Left ventricle myocardium inferior (tissue), 1 donor: ENCODE measurements around the gene ATG9B. TPM values are rescaled to one million over a fixed set of nuclear protein-coding genes. Genes with fewer than 3 reads are reported as not detected.

Source experiments
- DNase-seq: peaks from one replicate; pipeline ENCODE4 v3.0.0-alpha.2; 2020
- H3K27ac ChIP-seq: fragments of 200-600 bp; replicated peaks from 2 replicates; pipeline ENCODE4 v1.8.0; 2021
- H3K27me3 ChIP-seq: fragments of 200-600 bp; 2 replicates; pipeline ENCODE4 v1.8.0; 2021; ENCODE audit warnings: low read depth
- H3K36me3 ChIP-seq: fragments of 200-600 bp; 2 replicates; pipeline ENCODE4 v1.8.0; 2021
- H3K4me1 ChIP-seq: fragments of 200-600 bp; 2 replicates; pipeline ENCODE4 v1.8.0; 2021
- H3K4me3 ChIP-seq: fragments of 200-600 bp; 2 replicates; pipeline ENCODE4 v1.8.0; 2021; ENCODE audit warnings: mild to moderate bottlenecking, moderate library complexity
- H3K9me3 ChIP-seq: fragments of 200-600 bp; replicated peaks from 2 replicates; pipeline ENCODE4 v1.8.0; 2021
- intact Hi-C: fragments of 100-400 bp; cut with micrococcal nuclease; formaldehyde crosslinking; loops from one replicate; pipeline ENCODE4 v1.11.0; 2022
- total RNA-seq: library from RNA; stranded (reverse); fragmentation: NEBNext Ultra II Directional; extraction: Animal tissue kit (Norgen Biotek cat#: 25700); gene quantifications from one replicate; pipeline ENCODE4 v1.2.1, GENCODE V29; 2021
- TF ChIP-seq, protein P1 (sequence below): fragments of 200-600 bp; IDR thresholded peaks from 2 replicates; pipeline ENCODE4 v1.8.0; 2021; ENCODE audit warnings: antibody characterized with exemption, mild to moderate bottlenecking, borderline replicate concordance
- donor health status: DM: no; HTN: yes; CAD: no; lungs with severe emphysema.

ATG9B gene
- total RNA-seq, 1 donor from 2014 or later, result not detected

DNA sequence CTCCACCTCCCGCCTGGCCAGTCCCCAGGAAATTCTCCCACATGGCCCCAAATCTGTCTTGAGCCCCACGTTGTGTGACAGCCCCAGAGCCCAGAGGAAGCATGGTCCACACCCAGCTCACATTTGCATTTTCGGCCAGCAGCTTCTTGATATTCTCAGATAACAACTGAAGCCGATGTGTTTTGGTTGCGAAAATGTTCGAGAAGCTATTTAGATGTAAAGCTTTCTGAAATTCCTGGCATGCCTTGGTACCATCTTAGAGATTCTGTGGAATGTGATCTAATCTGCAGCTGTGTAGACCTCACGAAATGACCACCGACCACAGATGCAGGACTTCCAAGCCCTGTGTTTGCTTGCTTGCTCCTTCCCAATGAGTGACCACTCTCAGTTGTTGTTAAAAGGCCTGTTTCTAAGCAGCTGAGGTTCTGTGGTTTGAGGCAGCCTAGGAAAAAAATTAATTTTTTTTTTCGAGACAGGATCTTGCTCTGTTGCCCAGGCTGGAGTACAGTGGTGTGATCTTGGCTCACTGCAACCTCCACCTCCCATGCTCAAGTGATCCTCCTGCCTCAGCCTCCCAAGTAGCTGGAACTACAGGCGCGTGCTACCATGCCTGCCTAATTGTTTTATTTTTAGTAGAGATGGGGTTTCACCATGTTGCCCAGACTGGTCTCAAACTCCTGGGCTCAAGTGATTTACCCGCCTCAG is 43.9 kb upstream of the ATG9B start:
- intact Hi-C loops, result no loop called here

DNA sequence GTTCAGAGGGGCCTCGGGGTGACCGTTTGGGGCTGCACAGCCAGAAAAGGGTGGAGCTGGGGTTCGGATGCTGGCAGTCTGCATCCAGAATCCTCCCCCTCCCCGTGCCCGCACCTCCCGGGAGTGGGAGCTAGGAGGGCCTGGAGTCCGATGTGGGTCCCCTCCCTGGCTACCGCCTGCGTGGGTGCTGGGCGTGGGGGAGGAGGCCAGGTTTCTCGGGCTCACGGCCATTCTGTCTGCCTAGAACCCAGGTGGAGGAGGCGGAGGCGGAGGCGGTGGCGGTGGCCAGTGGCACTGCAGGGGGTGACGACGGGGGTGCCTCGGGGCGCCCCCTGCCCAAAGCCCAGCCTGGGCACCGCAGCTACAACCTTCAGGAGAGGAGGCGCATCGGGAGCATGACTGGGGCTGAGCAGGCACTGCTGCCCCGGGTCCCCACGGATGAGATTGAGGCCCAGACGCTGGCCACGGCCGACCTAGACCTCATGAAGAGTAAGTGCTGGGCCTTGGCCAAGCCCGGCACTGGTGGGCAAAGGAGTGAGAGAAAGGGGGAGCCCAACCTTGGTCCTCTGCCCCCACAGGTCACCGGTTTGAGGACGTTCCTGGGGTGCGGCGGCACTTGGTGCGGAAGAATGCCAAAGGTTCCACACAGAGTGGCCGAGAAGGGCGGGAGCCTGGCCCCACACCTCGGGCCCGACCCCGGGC is 42.1 kb upstream of the ATG9B start:
- DNase-seq, result no peak
- Histone ChIP-seq H3K27ac (no peak overlapping the region), H3K4me1 (peaks cover 34% of the 10 kb centered on the region), H3K27me3 (no peaks in the 10 kb centered on the region), H3K4me3 (no peak overlapping the region), H3K36me3 (peaks cover 73% of the 10 kb centered on the region), H3K9me3 (no peaks in the 10 kb centered on the region)
- intact Hi-C loops, result no loop called here
- TF ChIP-seq, protein P1, sequence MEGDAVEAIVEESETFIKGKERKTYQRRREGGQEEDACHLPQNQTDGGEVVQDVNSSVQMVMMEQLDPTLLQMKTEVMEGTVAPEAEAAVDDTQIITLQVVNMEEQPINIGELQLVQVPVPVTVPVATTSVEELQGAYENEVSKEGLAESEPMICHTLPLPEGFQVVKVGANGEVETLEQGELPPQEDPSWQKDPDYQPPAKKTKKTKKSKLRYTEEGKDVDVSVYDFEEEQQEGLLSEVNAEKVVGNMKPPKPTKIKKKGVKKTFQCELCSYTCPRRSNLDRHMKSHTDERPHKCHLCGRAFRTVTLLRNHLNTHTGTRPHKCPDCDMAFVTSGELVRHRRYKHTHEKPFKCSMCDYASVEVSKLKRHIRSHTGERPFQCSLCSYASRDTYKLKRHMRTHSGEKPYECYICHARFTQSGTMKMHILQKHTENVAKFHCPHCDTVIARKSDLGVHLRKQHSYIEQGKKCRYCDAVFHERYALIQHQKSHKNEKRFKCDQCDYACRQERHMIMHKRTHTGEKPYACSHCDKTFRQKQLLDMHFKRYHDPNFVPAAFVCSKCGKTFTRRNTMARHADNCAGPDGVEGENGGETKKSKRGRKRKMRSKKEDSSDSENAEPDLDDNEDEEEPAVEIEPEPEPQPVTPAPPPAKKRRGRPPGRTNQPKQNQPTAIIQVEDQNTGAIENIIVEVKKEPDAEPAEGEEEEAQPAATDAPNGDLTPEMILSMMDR, result no peak

More for the DNA sequence above, 43.9 kb upstream of the ATG9B start:
- H3K4me3 ChIP-seq, result no peak overlapping the region
- TF ChIP-seq, protein P1, result no peak
- H3K4me1 ChIP-seq, result peaks cover 16% of the 10 kb centered on the region
- H3K27me3 ChIP-seq, result no peaks in the 10 kb centered on the region
- no peak overlapping the region for H3K27ac ChIP-seq
- H3K36me3 ChIP-seq, result peaks cover 91% of the 10 kb centered on the region
- DNase-seq, result no peak
- no peaks in the 10 kb centered on the region for H3K9me3 ChIP-seq

DNA sequence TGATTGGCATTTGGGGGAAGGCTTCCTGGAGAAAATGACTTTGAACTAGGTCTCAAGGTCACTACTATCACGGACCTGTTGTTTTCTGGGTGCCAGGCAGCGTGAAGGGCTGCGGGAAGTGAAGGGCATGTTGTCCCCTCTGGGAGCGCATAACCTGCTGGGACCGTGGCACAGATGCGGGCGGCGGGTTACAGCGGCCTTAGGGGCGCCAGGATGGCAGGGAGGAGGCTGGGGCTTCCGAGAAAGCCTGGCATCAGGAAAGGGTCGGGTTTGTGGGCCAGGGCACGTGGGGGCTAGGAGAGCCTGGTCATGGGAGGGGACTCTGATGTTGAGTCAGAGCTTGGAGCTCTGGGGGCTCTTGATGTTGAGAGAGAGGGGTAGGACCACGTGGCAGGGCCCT is 41.2 kb upstream of the ATG9B start:
- H3K4me1 ChIP-seq, result peaks cover 43% of the 10 kb centered on the region
- H3K4me3 ChIP-seq, result no peak overlapping the region
- H3K9me3 ChIP-seq, result no peaks in the 10 kb centered on the region
- intact Hi-C loops, result no loop called here
- TF ChIP-seq, protein P1, result no peak
- no peak overlapping the region for H3K27ac ChIP-seq
- H3K36me3 ChIP-seq, result peaks cover 64% of the 10 kb centered on the region
- DNase-seq, result no peak
- no peaks in the 10 kb centered on the region for H3K27me3 ChIP-seq

DNA sequence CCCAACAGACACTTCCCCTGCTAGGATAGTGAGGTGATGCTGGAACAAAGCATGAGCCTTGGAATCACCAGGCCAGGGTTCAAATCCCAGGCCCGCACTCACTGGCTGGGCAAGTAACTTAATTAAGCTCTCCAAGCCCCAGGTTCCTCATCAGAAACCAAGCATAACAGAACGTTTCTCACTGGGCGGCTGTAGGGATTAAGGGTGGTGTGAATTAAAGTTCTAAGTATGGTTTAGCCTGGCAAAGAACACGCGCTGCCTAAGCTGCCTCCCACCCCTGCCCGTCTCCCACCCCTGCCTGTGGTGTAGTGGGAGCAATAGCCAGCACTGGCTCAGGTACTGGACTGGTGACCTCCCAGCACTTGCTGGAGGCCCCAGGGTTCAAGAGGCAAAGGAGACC is 40.7 kb upstream of the ATG9B start:
- H3K36me3 ChIP-seq, result peaks cover 59% of the 10 kb centered on the region

DNA sequence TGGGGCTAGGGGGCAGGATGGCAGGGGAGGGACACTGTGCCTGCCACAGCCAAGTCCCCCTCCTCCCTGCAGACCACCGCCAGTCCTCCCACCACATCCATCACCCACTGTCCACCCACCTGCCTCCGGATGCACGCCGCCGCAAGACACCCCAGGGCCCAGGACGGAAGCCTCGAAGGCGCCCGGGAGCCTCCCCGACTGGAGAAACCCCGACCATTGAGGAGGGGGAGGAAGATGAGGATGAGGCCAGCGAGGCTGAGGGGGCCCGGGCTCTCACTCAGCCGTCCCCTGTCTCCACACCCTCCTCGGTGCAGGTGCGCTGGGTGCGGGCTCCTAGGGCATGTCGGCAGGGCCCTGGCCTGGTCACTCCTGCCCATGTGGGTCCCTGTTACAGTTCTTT is 40.2 kb upstream of the ATG9B start:
- intact Hi-C loops, result no loop called here
- peaks cover 54% of the 10 kb centered on the region for H3K36me3 ChIP-seq
- no peak overlapping the region for H3K4me3 ChIP-seq
- H3K9me3 ChIP-seq, result no peaks in the 10 kb centered on the region
- peaks cover 54% of the 10 kb centered on the region for H3K4me1 ChIP-seq
- H3K27me3 ChIP-seq, result no peaks in the 10 kb centered on the region
- DNase-seq, result no peak
- TF ChIP-seq, protein P1, result no peak
- no peak overlapping the region for H3K27ac ChIP-seq

More for the DNA sequence above, 40.7 kb upstream of the ATG9B start:
- H3K4me3 ChIP-seq, result no peak overlapping the region
- no peak overlapping the region for H3K27ac ChIP-seq
- no peaks in the 10 kb centered on the region for H3K27me3 ChIP-seq
- TF ChIP-seq, protein P1, result no peak
- DNase-seq, result no peak
- no peaks in the 10 kb centered on the region for H3K9me3 ChIP-seq
- peaks cover 48% of the 10 kb centered on the region for H3K4me1 ChIP-seq
- intact Hi-C loops, result no loop called here
